NCI-H69 (cell line): ENCODE measurements around the gene FRK.

Experiments used
- DNase-seq: peaks from one replicate; lab custom pipeline; 2025; lab: John Stamatoyannopoulos, UW

FRK gene

DNA sequence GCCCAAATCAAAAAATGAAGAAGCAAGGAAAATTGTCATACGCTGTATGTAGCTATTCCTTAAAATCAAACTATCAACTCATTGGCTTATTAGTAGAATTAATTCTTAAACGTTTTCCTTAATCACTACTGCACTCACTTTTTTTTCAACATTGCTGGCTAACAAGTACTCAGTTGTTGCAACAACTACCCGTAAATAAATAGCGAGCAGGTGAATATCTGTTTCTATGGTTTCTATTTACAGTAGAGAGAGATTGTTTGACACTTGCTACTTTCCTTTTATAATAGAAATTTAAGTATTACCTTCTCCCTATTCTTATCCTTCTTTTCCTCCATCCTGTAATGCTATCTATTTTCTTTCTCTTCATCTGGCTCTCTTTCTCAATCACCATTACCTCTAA lies 25.1 kb downstream of the FRK start:
- DNase-seq = no peak

DNA sequence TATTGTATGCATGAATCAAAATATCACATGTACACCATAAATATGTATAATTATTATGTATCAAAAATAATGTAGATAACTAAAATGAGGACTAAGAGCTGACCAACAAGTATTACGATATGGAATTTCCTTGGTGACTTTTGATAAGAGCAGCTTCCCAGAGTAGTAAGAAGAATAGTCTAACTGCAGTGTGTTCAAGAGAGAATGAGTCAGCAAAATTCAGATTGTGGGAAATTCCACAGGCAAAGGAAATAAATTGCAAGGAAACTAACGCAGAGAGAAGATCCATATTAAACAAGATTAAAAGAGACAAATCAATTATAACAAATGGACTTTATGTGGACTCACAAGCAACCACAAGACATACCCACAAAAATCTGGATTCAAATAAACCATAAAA lies 26.4 kb downstream of the FRK start:
- DNase-seq = peak; percentile 14

DNA sequence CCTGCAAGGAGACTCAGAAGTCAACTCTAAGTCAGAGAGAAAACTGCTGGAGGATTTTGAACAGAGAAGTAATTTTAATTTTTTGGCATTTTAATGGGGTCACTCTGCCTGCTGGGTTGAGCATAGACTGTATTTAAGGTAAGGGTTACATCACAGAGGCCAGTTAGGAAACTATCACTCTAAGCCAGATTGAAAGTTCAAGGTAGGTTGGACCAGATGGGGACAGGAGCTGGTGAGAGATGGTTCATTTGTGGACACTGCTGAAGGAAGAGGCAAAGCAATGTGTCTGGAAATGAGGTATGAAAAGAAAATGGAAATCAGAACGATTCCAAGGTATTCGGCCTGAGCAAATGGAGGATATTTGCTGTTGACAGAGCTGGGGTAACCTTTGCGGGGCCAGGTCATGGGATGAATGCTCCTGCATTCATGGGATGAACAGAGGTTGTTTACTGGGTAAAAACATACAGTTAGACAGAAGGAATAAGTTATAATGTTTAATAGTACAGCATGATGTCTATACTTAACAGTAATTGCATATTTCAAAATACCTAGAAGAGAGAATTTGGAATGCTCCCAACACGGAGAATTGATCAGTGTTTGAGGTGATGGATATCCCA lies 26.9 kb downstream of the FRK start:
- DNase-seq = no peak

DNA sequence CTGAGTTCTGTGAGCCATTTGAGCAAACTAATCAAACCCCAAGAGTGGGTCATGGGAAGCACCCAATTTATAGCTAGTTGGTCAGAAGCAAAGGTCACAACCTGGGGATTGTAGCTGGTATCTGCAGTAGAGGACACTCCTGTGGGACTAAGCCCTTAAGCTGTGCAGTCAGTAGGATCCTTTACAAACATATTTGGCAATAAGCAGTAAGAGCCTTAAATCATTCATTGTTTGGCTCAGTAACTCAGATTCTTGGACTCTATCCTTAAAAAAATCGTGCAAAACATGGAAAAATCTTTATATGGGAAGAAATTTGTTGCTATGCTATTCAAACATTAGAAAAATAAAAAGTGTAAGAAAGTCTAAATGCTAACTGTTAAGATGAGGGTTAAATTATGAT lies 29.9 kb downstream of the FRK start:
- no peak for DNase-seq

DNA sequence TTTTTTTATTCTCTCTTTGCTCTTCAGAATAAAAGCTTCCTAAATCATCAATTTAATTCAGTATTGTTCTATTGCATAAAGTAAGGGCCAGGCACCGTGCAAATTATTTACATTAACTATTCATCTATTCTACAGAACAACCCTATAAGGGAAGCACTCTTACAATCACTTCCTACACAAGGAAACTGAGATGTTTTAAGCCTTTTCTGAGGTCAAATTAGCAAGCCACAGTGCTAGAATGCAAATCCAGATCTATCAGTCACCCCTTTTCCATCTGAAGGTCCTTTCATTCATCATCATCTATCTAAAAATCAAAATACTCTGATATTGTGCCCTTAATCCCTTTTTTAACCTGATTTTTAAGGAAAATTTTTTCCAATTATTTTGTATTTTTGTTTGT lies 31.2 kb downstream of the FRK start:
- no peak for DNase-seq

DNA sequence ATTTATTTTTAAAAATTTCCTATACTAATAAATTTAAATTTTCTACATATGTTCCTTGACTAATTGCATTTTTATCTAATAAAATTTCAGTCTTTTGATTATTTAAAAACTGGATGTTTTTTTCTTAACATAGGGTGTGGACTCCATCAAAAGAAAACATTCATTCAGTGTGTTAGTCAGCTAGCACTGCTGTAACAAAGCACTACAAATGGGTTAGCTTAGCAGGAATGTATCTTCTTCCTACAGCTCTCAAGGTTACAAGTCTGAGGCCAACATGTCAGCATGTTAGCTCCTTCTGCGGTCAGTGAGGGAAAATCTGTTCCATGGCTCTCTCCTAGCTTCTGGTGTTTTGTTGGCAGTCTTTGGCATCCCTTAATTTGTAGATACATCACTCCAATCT lies 32.5 kb downstream of the FRK start:
- DNase-seq = no peak

DNA sequence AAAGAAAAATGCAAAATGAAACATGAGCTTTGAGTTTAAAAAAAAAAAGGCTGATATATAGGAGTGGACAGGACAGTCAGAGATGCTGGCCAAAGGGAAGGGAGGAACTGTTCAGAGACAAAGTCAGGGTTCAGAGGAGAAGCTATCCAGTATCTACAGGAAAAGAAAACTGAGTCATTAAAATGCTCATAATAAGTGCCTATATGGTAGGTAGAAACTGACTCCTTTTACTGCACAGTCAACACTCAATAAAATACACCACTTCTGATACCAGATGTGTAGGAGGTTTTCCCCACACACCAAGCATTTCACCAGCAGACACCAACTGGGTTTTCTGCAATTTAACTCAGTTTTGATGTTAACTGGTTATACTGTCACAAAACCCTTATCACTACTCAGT lies 32.9 kb downstream of the FRK start:
- no peak for DNase-seq

DNA sequence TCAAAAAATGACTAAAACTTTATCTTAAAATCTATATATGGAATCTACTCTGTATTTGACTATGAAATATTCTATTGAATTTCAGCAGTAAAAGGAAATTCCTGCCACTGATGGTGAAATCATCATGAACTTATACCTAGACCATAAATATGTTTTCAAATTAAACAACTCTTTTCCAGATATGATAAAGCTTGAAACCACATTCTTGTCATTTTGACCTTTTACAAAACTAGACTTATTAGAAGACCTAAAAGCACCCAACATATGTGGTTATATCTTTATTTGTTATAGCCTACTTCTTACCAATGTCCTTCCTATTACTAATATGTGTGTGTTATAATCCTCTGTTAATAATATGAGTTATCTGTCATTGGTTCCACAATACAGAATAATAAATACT lies 35.3 kb downstream of the FRK start:
- no peak for DNase-seq

DNA sequence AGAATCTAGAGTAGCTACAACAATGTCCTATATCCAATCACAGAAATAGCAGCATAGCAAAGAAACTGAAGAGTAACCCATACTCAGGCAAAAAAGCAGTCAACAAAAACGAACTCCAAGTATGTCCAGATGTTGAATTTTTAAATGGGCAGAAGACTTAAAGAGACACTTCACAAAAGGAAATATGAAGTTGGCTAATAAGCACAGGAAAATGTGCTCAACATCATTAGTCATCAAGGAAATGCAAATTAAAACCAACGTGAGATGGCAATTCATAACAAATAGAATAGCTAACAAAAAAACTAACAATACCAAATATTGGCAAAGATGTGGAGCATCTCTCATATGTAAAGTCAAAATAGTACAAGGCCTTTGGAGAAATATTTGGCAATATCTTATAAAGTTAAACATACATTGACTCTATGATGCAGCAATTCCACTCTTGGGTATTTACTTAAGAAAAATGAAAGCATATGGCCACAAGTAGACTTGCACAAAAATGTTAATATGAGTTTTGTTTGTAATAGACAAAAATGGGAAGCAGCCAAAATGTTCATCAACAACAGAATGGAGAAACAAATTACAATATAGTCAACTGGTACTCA lies 37.7 kb downstream of the FRK start:
- no peak for DNase-seq

DNA sequence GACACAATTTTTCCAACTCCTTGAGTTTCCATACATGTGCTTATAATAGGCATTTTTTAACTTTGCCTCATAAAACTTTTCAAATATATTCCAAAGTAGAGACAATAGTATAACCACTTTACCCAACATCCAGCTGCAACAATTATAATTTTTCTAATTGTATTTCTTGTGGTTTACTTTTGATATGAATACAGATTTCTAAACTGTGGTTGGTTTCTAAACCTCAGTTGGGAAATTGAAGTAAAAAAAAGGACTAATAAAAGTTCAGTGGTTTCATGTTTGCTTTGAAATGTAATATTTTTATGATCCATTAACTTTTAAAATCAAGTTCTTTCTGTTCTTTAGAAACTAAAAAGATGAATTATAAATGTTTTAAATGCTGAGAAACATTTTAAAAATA lies 40.0 kb downstream of the FRK start:
- no peak for DNase-seq

DNA sequence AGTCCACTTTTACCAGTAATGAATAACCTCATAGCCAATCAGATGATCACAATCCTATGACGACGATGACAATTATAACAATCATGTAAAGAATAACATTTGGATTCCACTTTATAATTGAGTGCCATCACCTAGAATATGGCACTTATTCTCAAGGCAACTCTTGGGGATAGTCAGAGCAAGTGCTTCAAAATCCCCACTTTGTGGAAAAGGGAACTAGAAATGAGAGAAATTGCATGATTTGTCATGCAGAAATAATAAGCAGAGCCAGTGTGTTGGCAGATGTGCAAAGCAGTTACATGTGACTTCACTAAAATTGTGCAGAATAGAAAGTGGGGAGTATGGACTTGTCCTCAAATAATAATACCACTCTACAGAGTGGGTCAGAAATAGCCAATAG lies 41.3 kb downstream of the FRK start:
- no peak for DNase-seq

DNA sequence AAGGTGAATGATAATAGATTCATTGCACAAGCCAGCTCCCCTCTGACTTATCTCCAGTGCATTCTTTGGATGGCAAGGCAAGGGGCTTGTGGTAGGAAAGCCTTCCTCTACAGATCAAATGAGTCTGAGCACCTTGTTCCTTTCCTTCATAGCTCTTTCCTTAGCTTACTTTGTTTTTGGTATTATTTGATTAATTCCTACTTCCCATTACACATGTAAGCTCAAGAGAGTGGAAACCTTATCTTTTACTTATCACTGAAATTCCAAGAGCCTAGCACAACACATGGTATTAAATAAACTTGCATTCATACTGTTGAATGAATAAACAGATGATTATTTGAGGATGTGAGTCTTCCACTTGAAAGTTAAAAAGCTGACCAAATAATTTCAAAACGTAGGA lies 41.7 kb downstream of the FRK start:
- DNase-seq = peak; percentile 9

DNA sequence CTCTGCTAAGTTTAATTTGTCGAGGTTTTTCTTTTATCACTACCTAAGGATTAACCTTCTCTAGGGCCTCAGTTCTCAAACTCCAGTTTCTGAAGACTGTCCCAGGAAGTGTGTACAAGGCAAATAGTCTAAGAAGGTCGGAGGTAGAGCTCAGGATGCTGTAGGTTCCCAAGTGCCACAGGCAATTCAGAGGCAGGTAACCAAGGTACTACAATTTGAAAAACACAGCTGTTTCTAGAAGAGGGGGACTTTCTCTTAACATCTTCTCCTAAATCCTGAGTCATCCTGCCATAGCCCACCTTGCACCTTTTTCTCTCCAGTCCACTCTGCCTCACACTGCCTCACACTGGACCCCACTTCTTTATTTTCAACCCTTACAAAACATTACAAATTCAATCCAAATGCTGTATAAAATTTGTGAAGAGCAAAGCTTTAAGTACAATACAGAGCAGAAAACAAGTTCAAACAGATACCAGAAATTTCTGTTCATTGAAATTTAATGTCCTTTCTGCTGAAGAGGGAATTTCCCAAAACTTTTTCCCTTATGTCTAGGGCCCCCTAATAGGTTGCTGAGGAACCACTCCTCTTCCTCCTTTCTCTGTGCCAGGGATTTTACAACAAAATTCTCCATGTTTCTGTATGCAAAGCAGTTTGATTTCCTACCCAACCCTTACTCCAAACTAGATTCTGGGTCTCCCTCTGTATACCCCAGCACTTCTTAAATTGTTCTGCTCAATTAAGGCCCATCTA lies 43.0 kb downstream of the FRK start:
- peak; percentile 70 for DNase-seq

DNA sequence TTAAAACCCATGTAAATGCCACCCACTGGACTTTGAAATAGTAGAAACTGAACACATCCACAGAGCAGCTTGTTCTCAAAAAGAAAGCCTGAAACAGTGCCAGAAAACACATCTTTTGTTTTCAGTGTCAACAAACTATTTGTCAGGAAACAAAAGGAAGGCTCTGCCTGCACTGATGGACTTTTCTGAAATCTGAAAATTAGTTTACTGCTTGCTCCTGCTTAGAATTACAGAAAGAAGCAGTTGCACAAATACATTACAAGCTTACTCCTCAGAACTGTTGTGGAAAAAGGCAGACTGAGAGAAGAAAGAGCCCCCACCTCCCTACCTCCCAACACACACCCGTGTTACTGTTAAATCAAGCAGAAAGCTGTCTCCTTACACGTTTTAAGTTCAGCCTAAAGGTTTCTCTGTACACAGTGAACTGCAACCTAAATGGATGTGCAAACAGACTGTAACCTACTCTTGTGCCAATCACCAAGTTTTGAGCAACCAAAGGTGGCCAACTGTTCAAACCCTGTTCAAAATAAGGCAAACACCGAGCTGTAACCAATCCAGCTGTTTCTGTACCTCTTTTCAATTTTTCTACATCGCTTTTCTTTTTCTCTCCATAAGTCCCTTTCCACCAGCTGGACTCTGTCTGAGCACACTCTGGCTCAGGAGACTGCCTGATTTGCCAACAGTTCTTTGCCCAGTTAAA lies 43.7 kb downstream of the FRK start:
- peak; percentile 87 for DNase-seq

DNA sequence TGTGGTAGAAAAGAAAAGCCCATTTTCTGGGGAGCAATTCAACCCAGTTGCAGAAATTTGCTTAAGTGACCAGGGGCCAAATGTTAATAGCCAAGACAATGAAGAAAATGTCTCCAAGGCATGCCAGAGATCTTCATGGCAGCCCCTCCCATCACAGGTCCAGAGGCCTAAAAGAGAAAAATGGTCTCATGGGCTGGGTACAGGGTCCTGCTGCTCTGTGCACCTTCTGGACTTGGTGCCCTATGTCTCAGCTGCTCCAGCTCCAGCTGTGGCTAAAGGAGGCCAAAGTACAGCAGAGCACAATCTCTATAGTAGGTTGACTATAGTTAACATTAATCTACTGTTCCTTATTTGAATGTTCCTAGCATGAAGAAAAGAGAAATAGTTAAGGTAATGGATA lies 44.7 kb downstream of the FRK start:
- peak; percentile 15 for DNase-seq

DNA sequence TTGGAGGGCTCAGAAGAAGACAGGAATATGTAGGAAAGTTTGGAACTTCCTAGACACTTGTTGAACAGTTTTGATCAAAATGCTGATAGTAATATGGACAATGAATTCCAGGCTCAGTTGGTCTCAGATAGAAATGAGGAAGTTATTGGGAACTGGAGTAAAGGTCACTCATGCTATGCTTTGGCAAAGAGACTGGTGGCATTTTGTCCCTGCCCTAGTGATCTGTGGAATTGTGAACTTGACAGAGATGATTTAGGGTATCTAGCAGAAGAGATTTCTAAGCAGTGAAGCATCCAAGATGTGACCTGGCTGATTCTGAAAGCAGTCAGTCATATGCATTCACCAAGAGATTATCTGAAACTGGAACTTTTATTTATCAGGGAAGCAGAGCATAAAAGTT lies 45.1 kb downstream of the FRK start:
- DNase-seq = no peak

DNA sequence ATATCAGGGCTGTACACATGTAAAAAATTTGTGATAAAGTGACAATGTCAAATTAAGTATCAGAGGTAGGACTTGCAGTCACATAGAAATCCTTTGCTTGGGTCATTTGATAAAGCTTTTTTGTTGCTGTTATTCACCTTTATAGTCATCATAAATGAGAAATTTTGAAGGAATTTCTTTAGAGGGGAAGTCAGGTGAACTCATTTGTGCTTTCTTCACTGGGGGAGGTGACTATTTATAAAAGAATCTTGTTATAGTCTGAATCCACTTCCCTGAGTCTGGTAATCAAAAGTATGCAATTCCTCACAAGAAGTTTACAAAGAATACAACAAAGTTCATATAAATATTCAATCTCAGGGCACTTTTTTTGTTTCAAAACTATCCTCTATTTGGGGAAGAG lies 47.7 kb downstream of the FRK start:
- DNase-seq = no peak

DNA sequence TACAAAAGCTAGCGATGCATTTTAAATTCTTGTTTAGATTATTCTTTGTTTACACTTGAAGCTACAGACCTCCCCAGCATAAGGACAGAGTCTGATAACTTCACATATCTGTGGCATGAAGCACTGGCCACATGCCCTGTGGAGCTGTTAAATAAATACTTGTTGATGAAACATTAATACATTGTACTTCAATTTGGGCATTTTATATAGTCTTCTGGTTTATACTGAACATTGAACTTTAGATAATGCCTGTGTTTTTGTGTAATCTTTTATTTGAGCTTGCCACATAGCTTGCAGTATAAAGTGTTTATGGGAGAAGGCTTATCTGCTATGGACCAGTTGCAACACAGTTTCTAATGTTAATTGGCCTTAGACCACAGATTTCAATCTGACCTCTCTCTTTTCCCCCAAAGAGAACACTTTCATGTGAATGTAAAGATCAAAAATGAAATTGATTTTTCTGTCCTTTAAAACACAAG lies 48.2 kb downstream of the FRK start:
- DNase-seq = peak; percentile 19

DNA sequence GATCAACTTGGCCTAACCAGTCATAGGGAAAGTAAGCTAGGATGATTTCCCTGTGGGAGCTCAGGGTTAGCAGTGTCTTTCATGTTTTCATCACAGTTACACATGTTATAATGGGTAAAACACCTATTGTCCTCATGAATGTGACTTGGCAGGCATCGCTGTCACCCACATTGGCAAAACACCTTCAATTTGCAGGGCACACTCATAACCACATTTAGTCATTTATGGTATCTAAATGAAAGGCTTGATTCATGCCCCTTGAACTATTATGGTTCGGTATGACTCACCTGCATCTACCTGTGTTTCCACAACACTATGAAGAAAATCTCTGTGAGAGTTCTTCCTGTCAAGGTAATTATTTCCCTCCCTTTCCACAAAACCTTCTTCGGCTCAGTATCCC lies 49.2 kb downstream of the FRK start:
- peak; percentile 80 for DNase-seq

DNA sequence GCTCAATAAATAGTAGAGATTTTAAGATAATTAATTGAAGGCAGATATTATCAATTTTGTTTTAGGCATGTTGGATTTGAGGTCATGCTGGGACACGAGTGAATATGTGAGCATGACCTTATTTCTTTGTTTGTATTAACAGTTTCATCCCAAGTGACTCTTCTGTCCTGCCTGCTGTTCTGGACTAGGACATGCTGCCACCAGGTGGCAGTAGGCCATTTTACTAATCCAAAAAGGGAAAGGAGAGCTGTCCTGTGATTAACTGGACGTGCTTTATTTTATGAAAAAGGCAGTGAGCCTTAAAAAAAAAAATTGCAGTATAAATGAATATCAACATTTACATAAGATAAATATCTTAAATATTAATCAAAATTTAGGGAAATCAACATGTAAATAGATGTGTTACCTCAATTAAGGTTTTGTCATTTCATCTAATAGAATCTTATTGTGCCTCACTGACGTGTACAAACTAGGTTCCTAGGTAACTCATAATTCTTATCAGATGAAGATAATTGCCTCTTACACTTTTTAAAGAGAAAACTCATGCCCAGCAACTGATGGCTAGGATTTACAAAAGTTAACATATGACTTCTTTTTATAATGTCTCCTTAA lies 49.8 kb downstream of the FRK start:
- peak; percentile 76 for DNase-seq

DNA sequence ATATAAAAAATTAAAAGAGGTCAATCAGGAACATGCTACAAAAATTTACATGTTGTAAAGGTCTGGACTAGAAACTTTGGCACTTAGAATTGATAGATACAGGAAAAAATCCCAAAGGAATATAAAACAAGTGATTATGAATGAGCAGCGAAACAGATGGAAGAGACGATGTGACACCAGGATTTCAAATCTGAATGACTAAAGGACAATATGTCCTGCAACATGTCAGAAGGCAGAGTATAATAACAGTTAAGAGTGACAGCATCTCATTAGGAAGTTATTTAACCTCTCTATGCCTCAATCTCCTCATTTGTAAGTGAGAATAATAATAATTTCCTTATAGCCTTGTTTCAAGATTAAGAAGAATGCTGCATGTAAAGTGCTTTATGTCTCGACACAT lies 50.3 kb downstream of the FRK start:
- DNase-seq = no peak

DNA sequence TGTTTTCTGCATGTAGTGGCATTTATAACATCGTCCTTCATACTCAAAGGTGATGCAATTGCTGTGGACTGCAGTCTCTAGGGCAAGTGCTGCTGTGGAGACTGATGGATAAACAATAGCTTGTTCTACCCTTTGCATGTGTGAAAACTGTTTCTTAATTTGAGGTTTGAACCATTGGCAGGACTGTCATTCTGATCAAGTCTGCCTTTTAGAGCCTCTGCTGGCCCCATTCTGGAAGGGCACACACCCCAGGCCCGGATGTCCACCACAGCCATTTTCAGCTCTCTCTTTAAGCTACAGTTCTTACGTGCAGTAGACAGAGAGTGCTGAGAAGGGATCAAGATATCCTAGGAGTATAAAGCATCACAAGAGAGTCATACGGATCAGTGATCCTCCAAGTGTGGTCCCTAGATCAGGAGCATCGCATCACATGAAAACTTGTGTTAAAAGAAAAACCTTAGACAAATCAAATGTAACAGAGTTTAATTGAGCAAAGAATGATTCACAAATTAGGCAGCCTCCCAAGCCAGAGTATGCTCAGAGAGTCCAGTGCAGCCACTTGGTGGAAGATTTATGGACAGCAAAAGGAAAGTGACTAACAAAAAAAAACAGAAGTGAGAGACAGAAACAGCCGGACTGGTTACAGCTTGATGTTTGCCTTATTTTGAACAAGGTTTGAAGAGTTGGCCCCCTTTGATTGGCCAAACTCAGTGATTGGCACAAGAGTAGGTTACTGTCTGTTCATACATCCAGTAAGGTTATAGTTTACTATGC lies 52.0 kb downstream of the FRK start:
- peak; percentile 12 for DNase-seq
